IPS DF 4.7 (cell line): ENCODE measurements around the gene ZMYM2.

Source experiments
- DNase-seq: peaks from one replicate; pipeline ENCODE4 v3.0.0-alpha.2; 2013; ENCODE audit warnings: low spot score; ENCODE audit errors: extremely low read depth

ZMYM2 gene

GRCh38 chr13:20132052-20132634 is 173.6 kb downstream of the ZMYM2 start:
- DNase-seq = no peak

- DNase-seq = no peak
Measured at GRCh38 chr13:20134732-20135131, 176.2 kb downstream of the ZMYM2 start.

- DNase-seq = no peak
Measured at GRCh38 chr13:20136781-20137703, 178.5 kb downstream of the ZMYM2 start.

GRCh38 chr13:20137875-20138274 is 179.3 kb downstream of the ZMYM2 start:
- no peak for DNase-seq

- DNase-seq = no peak
Measured at GRCh38 chr13:20140487-20140886, 182.0 kb downstream of the ZMYM2 start.
